Right renal pelvis (tissue), 4 donors: Measurements from ENCODE around the gene SLC17A9. TPM values are rescaled to one million over a fixed set of nuclear protein-coding genes. Genes with fewer than 3 reads are reported as not detected.

Experiments used
- DNase-seq, 4 donors: peaks; one replicate each; pipeline ENCODE4 v3.0.0-alpha.2; 2013; ENCODE audit warnings: low read depth in 4 of 4, low spot score in 3 of 4, missing footprints in 1 of 4
- polyA plus RNA-seq, 4 donors: library from polyadenylated mRNA; unstranded; fragments of 120-200 nt; gene quantifications; one replicate each; pipeline ENCODE4 v1.2.1, GENCODE V29; 2013; ENCODE audit not compliant: insufficient read length in 4 of 4

Gene SLC17A9
- polyA plus RNA-seq, 4 donors: 1.3 to 2.0 (median 1.7) TPM

- DNase-seq: peak; percentile 92 to 95 (median 94)
These were observed 15.0 kb upstream of the SLC17A9 start for GRCh38 chr20:62937268-62938104.

- no peak for DNase-seq
These were observed 14.2 kb upstream of the SLC17A9 start, which contains the start of gene GID8 for GRCh38 chr20:62938105-62938888. TSS of gene GID8 (plus strand) at chr20:62938147. CDS start at chr20:62941503, 3,356 bp downstream.

- no peak for DNase-seq
These were observed 11.6 kb upstream of the SLC17A9 start for GRCh38 chr20:62940875-62941274.

- DNase-seq: no peak
These were observed 10.7 kb upstream of the SLC17A9 start for GRCh38 chr20:62941792-62942191.

GRCh38 chr20:62942456-62942855, 10.1 kb upstream of the SLC17A9 start:
- DNase-seq: no peak

GRCh38 chr20:62943396-62943795, 9.1 kb upstream of the SLC17A9 start:
- DNase-seq: no peak

- no peak for DNase-seq
These were observed 8.3 kb upstream of the SLC17A9 start for GRCh38 chr20:62944184-62944583.

- no peak for DNase-seq
These were observed 7.8 kb upstream of the SLC17A9 start for GRCh38 chr20:62944746-62945145.

GRCh38 chr20:62945771-62946339, 6.7 kb upstream of the SLC17A9 start:
- no peak for DNase-seq

GRCh38 chr20:62946918-62947317, 5.6 kb upstream of the SLC17A9 start:
- DNase-seq: no peak

- DNase-seq: no peak
These were observed 4.8 kb upstream of the SLC17A9 start for GRCh38 chr20:62947532-62948300.

GRCh38 chr20:62949153-62949821, 3.2 kb upstream of the SLC17A9 start:
- DNase-seq: no peak

- no peak for DNase-seq
These were observed 2.5 kb upstream of the SLC17A9 start for GRCh38 chr20:62949962-62950361.

- no peak for DNase-seq
These were observed 1.8 kb upstream of the SLC17A9 start for GRCh38 chr20:62950741-62951140.

- DNase-seq: no peak
These were observed 1.2 kb upstream of the SLC17A9 start for GRCh38 chr20:62951143-62951895.

GRCh38 chr20:62951896-62952372, 575 bp upstream of the SLC17A9 start:
- DNase-seq: no peak

GRCh38 chr20:62952968-62953838, 694 bp downstream of the SLC17A9 start:
- no peak for DNase-seq
